Effector memory CD4-positive, alpha-beta T cell (primary cell): ENCODE measurements around the gene NOC3L.
"Not testable (repeated sequence)": the region's sequence is repeated elsewhere in the genome, so short reads cannot be mapped to it uniquely, and the experiment has no call there.

Experiments used
- DNase-seq, 3 donors: peaks; one replicate each; pipeline ENCODE4 v3.0.0-alpha.2; 2020
- H3K27ac ChIP-seq: 2 replicates; pipeline ENCODE4 v1.7.0; 2013; ENCODE audit warnings: mild to moderate bottlenecking, low read length, moderate library complexity; ENCODE audit not compliant: insufficient read depth, poor library complexity, severe bottlenecking
- H3K27me3 ChIP-seq: replicated peaks from 2 replicates; pipeline ENCODE4 v1.7.0; 2013; ENCODE audit warnings: mild to moderate bottlenecking, low read length; ENCODE audit not compliant: insufficient read depth, control insufficient read depth, poor library complexity, severe bottlenecking
- H3K36me3 ChIP-seq: 2 replicates; pipeline ENCODE4 v1.7.0; 2013; ENCODE audit warnings: mild to moderate bottlenecking, low read length, moderate library complexity; ENCODE audit not compliant: control insufficient read depth, insufficient read depth
- H3K4me1 ChIP-seq: 2 replicates; pipeline ENCODE4 v1.7.0; 2013; ENCODE audit warnings: low read length, mild to moderate bottlenecking; ENCODE audit not compliant: control insufficient read depth, insufficient read depth, poor library complexity, severe bottlenecking
- H3K4me3 ChIP-seq: 2 replicates; pipeline ENCODE4 v1.7.0; 2013; ENCODE audit warnings: low read length, low read depth, mild to moderate bottlenecking; ENCODE audit not compliant: insufficient read depth, poor library complexity, severe bottlenecking
- H3K9me3 ChIP-seq: 2 replicates; pipeline ENCODE4 v1.7.0; 2013; ENCODE audit warnings: mild to moderate bottlenecking, low read length, moderate library complexity; ENCODE audit not compliant: control insufficient read depth

NOC3L gene

GRCh38 chr10:94398762-94399161 lies 36.0 kb upstream of the NOC3L start:
- peaks cover 8% of the 10 kb centered on the region for H3K4me1 ChIP-seq
- H3K4me3 ChIP-seq, result no peak overlapping the region
- no peaks in the 10 kb centered on the region for H3K9me3 ChIP-seq
- DNase-seq, result no peak
- H3K27me3 ChIP-seq, result peaks cover 11% of the 10 kb centered on the region
- no peaks in the 10 kb centered on the region for H3K36me3 ChIP-seq
- H3K27ac ChIP-seq, result no peak overlapping the region

- Histone ChIP-seq H3K4me1 (peaks cover 4% of the 10 kb centered on the region), H3K9me3 (no peaks in the 10 kb centered on the region), H3K36me3 (no peaks in the 10 kb centered on the region), H3K4me3 (no peak overlapping the region), H3K27ac (no peak overlapping the region), H3K27me3 (peaks cover 5% of the 10 kb centered on the region)
- no peak for DNase-seq
These were observed 35.0 kb upstream of the NOC3L start for GRCh38 chr10:94397549-94398370.

DNA sequence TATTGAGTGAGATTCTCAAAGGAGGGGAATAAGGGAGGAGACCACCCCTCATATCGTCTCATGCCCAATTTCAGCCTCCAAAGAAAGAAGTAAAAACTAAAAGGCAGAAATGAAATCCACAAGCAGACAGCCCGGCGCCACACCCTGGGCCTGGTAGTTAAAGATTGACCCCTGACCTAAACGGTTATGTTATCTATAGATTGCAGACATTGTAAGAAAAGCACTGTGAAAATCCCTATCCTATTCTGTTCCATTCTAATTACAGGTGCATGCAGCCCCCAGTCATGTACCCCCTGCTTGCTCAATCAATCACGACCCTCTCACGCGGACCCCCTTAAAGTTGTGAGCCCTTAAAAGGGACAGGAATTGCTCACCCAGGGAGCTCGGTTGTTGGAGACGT lies 29.4 kb upstream of the NOC3L start:
- H3K27ac ChIP-seq, H3K4me3 ChIP-seq, H3K36me3 ChIP-seq, H3K4me1 ChIP-seq, H3K9me3 ChIP-seq, H3K27me3 ChIP-seq, DNase-seq: not testable (repeated sequence)

- H3K27ac ChIP-seq, H3K9me3 ChIP-seq, H3K4me1 ChIP-seq, H3K36me3 ChIP-seq, H3K27me3 ChIP-seq, H3K4me3 ChIP-seq, DNase-seq: not testable (repeated sequence)
These were observed 23.0 kb upstream of the NOC3L start for GRCh38 chr10:94385733-94386132.

DNA sequence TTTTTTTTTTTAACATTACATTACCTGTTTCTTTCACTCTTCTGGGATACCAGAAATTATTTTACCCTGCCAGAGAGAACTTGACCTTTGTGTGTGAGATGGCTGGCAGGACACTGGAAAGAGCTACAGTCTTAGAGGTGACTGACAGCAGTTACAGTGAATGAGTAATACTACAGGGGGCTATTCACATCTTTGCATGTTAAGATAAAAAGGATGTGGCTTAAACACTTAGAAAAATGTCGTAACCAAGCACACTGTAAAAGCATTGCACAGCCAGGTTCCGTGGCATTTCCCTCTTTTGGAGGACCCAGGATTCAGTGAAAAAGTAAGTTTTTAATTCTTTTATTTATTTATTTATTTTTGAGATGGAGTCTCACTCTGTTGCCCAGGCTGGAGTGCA lies 20.8 kb upstream of the NOC3L start:
- Histone ChIP-seq H3K4me3 (no peak overlapping the region), H3K9me3 (no peaks in the 10 kb centered on the region), H3K27me3 (no peaks in the 10 kb centered on the region), H3K27ac (no peak overlapping the region), H3K36me3 (no peaks in the 10 kb centered on the region), H3K4me1 (no peaks in the 10 kb centered on the region)
- DNase-seq, result no peak

- Histone ChIP-seq H3K36me3 (no peaks in the 10 kb centered on the region), H3K4me1 (no peaks in the 10 kb centered on the region), H3K9me3 (no peaks in the 10 kb centered on the region), H3K27me3 (no peaks in the 10 kb centered on the region), H3K27ac (no peak overlapping the region), H3K4me3 (no peak overlapping the region)
- DNase-seq, result no peak
These were observed 14.1 kb upstream of the NOC3L start for GRCh38 chr10:94376865-94377264.

GRCh38 chr10:94375374-94375773 lies 12.6 kb upstream of the NOC3L start:
- no peak for DNase-seq
- Histone ChIP-seq H3K27ac (no peak overlapping the region), H3K9me3 (no peaks in the 10 kb centered on the region), H3K4me1 (no peaks in the 10 kb centered on the region), H3K27me3 (no peaks in the 10 kb centered on the region), H3K4me3 (no peak overlapping the region), H3K36me3 (no peaks in the 10 kb centered on the region)

DNA sequence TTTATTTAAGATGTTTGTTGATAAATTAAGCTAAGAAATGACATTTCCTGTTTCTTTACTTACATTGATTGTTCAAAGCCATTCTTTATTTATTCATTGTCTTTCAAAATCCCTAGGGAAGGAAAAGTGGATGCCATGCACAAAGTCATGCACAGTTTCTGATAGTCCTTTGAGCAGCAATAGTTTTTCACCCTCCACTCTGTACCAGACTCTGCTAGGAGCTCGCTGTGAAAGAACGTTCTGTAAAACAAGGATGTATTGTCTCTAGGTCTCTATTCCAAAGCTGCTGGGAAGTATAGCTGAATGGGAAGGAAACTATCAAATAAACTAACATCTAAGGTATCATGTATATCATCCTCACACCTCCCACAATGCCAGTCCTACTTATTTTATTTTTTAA lies 7.8 kb upstream of the NOC3L start:
- H3K27ac ChIP-seq, result no peak overlapping the region
- DNase-seq, result no peak
- no peaks in the 10 kb centered on the region for H3K27me3 ChIP-seq
- no peak overlapping the region for H3K4me3 ChIP-seq
- no peaks in the 10 kb centered on the region for H3K4me1 ChIP-seq
- no peaks in the 10 kb centered on the region for H3K36me3 ChIP-seq
- H3K9me3 ChIP-seq, result no peaks in the 10 kb centered on the region

DNA sequence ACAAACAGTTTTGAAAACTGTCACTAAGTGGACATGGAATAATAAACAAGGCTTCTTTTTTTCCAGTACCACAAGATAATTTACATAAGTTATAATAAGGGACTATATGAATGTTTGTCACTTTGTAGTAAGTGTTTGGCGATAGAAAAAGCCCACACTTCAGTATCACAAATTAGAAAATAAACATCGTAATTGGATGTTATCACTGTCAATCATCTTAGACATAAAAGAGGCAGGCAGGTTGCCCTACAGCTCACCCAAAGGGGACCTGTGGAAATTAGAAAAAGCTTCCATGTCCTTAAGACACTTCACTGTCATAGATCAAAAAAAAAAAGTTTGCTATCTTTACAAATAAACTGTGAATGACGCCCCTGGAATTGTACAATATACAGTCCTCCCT lies 3.6 kb upstream of the NOC3L start:
- no peaks in the 10 kb centered on the region for H3K27me3 ChIP-seq
- peaks cover 10% of the 10 kb centered on the region for H3K4me1 ChIP-seq
- H3K36me3 ChIP-seq, result no peaks in the 10 kb centered on the region
- no peak overlapping the region for H3K4me3 ChIP-seq
- H3K27ac ChIP-seq, result no peak overlapping the region
- H3K9me3 ChIP-seq, result no peaks in the 10 kb centered on the region
- no peak for DNase-seq

GRCh38 chr10:94364482-94364881 lies 1.7 kb upstream of the NOC3L start:
- peaks cover 10% of the 10 kb centered on the region for H3K4me1 ChIP-seq
- H3K36me3 ChIP-seq, result no peaks in the 10 kb centered on the region
- H3K9me3 ChIP-seq, result no peaks in the 10 kb centered on the region
- no peaks in the 10 kb centered on the region for H3K27me3 ChIP-seq
- no peak overlapping the region for H3K27ac ChIP-seq
- H3K4me3 ChIP-seq, result no peak overlapping the region
- no peak for DNase-seq
